Mesendoderm (in vitro differentiated cells): Measurements from ENCODE around the gene PLA2G2A.

Source experiments
- DNase-seq: peaks from one replicate; pipeline ENCODE4 v3.0.0; 2013
- H2AK5ac ChIP-seq: 2 replicates; pipeline ENCODE4 v1.6.1; 2013; ENCODE audit warnings: low read length, inconsistent platforms
- H2BK120ac ChIP-seq: 2 replicates; pipeline ENCODE4 v1.6.1; 2013; ENCODE audit warnings: low read depth, mild to moderate bottlenecking, low read length, moderate library complexity, mixed read lengths
- H2BK15ac ChIP-seq: replicated peaks from 2 replicates; pipeline ENCODE4 v1.6.1; 2013; ENCODE audit warnings: low read depth, mild to moderate bottlenecking, moderate library complexity
- H2BK5ac ChIP-seq: 2 replicates; pipeline ENCODE4 v1.6.1; 2013; ENCODE audit warnings: low read length, inconsistent platforms
- H3K18ac ChIP-seq: 2 replicates; pipeline ENCODE4 v1.6.1; 2013; ENCODE audit warnings: mild to moderate bottlenecking, low read length, mixed read lengths
- H3K23ac ChIP-seq: one replicate; pipeline ENCODE4 v1.6.1; 2013; ENCODE audit warnings: low read length
- H3K27ac ChIP-seq: 2 replicates; pipeline ENCODE4 v1.5.1; 2013; ENCODE audit warnings: low read depth, mild to moderate bottlenecking, inconsistent platforms, low read length, moderate library complexity
- H3K27me3 ChIP-seq: 2 replicates; pipeline ENCODE4 v1.6.1; 2013; ENCODE audit warnings: low read length, control low read depth, mild to moderate bottlenecking, inconsistent platforms; ENCODE audit not compliant: insufficient read depth, poor library complexity
- H3K36me3 ChIP-seq: 2 replicates; pipeline ENCODE4 v1.6.1; 2013; ENCODE audit warnings: low read length, inconsistent platforms; ENCODE audit not compliant: control insufficient read depth, insufficient read depth
- H3K4ac ChIP-seq: one replicate; pipeline ENCODE4 v1.6.1; 2013; ENCODE audit warnings: low read depth, mild to moderate bottlenecking, low read length, moderate library complexity
- H3K4me1 ChIP-seq: 2 replicates; pipeline ENCODE4 v1.6.1; 2013; ENCODE audit warnings: low read depth, low read length, inconsistent platforms; ENCODE audit not compliant: control insufficient read depth
- H3K4me2 ChIP-seq: 2 replicates; pipeline ENCODE4 v1.6.1; 2013; ENCODE audit warnings: low read length
- H3K4me3 ChIP-seq: 2 replicates; pipeline ENCODE4 v1.5.1; 2013; ENCODE audit warnings: mild to moderate bottlenecking, low read length
- H3K56ac ChIP-seq: one replicate; pipeline ENCODE4 v1.6.1; 2013; ENCODE audit warnings: low read length
- H3K79me1 ChIP-seq: 2 replicates; pipeline ENCODE4 v1.6.1; 2013; ENCODE audit warnings: low read length, inconsistent platforms
- H3K79me2 ChIP-seq: 2 replicates; pipeline ENCODE4 v1.6.1; 2013; ENCODE audit warnings: mild to moderate bottlenecking, low read length; ENCODE audit not compliant: control insufficient read depth, insufficient read depth
- H3K9ac ChIP-seq: 2 replicates; pipeline ENCODE4 v1.6.1; 2013; ENCODE audit warnings: low read length, inconsistent platforms
- H4K5ac ChIP-seq: one replicate; pipeline ENCODE4 v1.6.1; 2013; ENCODE audit warnings: low read length
- H4K8ac ChIP-seq: one replicate; pipeline ENCODE4 v1.6.1; 2013; ENCODE audit warnings: low read depth, mild to moderate bottlenecking, control low read depth, low read length, moderate library complexity
- whole genome bisulfite sequencing: extraction: QIAGEN DNeasy Blood & Tissue Kit; methylation state at CpG from one replicate; pipeline ENCODE4 v1.1.7; 2013; ENCODE audit warnings: low lambda C conversion rate, missing lambda C conversion rate; ENCODE audit not compliant: insufficient coverage; ENCODE audit errors: extremely low coverage; 5-methylcytosine and 5-hydroxymethylcytosine counted together

Gene PLA2G2A

GRCh38 chr1:19976317-19977003, 3.0 kb downstream of the PLA2G2A start:
- H3K4ac ChIP-seq = no peak overlapping the region
- DNase-seq = no peak
- no peak overlapping the region for H2BK120ac ChIP-seq
- no peak overlapping the region for H3K27ac ChIP-seq
- no peak overlapping the region for H3K56ac ChIP-seq
- no peak overlapping the region for H4K5ac ChIP-seq
- no peak overlapping the region for H3K9ac ChIP-seq
- H3K4me2 ChIP-seq = no peak overlapping the region
- no peaks in the 10 kb centered on the region for H3K79me2 ChIP-seq
- no peak overlapping the region for H2BK5ac ChIP-seq
- no peak overlapping the region for H2AK5ac ChIP-seq
- H4K8ac ChIP-seq = no peak overlapping the region
- H3K79me1 ChIP-seq = no peaks in the 10 kb centered on the region
- no peak overlapping the region for H2BK15ac ChIP-seq
- no peak overlapping the region for H3K4me3 ChIP-seq
- H3K18ac ChIP-seq = no peak overlapping the region
- WGBS = no CpG with 5 or more reads among the region's 7 CpGs
- no peaks in the 10 kb centered on the region for H3K27me3 ChIP-seq
- H3K23ac ChIP-seq = no peak overlapping the region
- H3K36me3 ChIP-seq = no peaks in the 10 kb centered on the region
- no peaks in the 10 kb centered on the region for H3K4me1 ChIP-seq

- Histone ChIP-seq H3K9ac (no peak overlapping the region), H3K27ac (no peak overlapping the region), H2BK15ac (no peak overlapping the region), H2BK120ac (no peak overlapping the region), H3K36me3 (no peaks in the 10 kb centered on the region), H3K4me2 (no peak overlapping the region), H3K4ac (no peak overlapping the region), H3K23ac (no peak overlapping the region), H3K79me2 (no peaks in the 10 kb centered on the region), H3K18ac (no peak overlapping the region), H4K8ac (no peak overlapping the region), H2BK5ac (no peak overlapping the region), H3K27me3 (no peaks in the 10 kb centered on the region), H2AK5ac (no peak overlapping the region), H3K79me1 (no peaks in the 10 kb centered on the region), H3K4me1 (no peaks in the 10 kb centered on the region), H3K4me3 (no peak overlapping the region), H3K56ac (no peak overlapping the region), H4K5ac (no peak overlapping the region)
- no CpG with 5 or more reads among the region's 6 CpGs for WGBS
- no peak for DNase-seq
Observed at GRCh38 chr1:19975423-19976193, 3.8 kb downstream of the PLA2G2A start.

GRCh38 chr1:19974822-19975416, 4.5 kb downstream of the PLA2G2A start:
- H4K8ac ChIP-seq = no peak overlapping the region
- H3K9ac ChIP-seq = no peak overlapping the region
- H3K56ac ChIP-seq = no peak overlapping the region
- H3K23ac ChIP-seq = no peak overlapping the region
- H2BK15ac ChIP-seq = no peak overlapping the region
- H3K79me1 ChIP-seq = no peaks in the 10 kb centered on the region
- no peak overlapping the region for H3K27ac ChIP-seq
- WGBS = no CpG with 5 or more reads among the region's 5 CpGs
- H3K4me3 ChIP-seq = no peak overlapping the region
- no peak overlapping the region for H3K18ac ChIP-seq
- H4K5ac ChIP-seq = no peak overlapping the region
- no peaks in the 10 kb centered on the region for H3K4me1 ChIP-seq
- no peak overlapping the region for H2BK120ac ChIP-seq
- H3K27me3 ChIP-seq = no peaks in the 10 kb centered on the region
- H3K4me2 ChIP-seq = no peak overlapping the region
- H2AK5ac ChIP-seq = no peak overlapping the region
- no peak overlapping the region for H3K4ac ChIP-seq
- no peaks in the 10 kb centered on the region for H3K79me2 ChIP-seq
- H2BK5ac ChIP-seq = no peak overlapping the region
- peak; percentile 92 for DNase-seq
- H3K36me3 ChIP-seq = no peaks in the 10 kb centered on the region

GRCh38 chr1:19973616-19974015, 5.8 kb downstream of the PLA2G2A start:
- no CpG with 5 or more reads among the region's 3 CpGs for whole genome bisulfite sequencing
- Histone ChIP-seq H3K79me2 (no peaks in the 10 kb centered on the region), H3K79me1 (no peaks in the 10 kb centered on the region), H3K18ac (no peak overlapping the region), H2BK5ac (no peak overlapping the region), H3K4ac (no peak overlapping the region), H3K27me3 (no peaks in the 10 kb centered on the region), H3K4me2 (no peak overlapping the region), H3K4me3 (no peak overlapping the region), H4K8ac (no peak overlapping the region), H3K9ac (no peak overlapping the region), H3K4me1 (no peaks in the 10 kb centered on the region), H3K23ac (no peak overlapping the region), H4K5ac (no peak overlapping the region), H2BK15ac (no peak overlapping the region), H3K56ac (no peak overlapping the region), H3K36me3 (no peaks in the 10 kb centered on the region), H2AK5ac (no peak overlapping the region), H2BK120ac (no peak overlapping the region), H3K27ac (no peak overlapping the region)
- no peak for DNase-seq

GRCh38 chr1:19971664-19972063, 7.8 kb downstream of the PLA2G2A start:
- Histone ChIP-seq H3K27me3 (no peaks in the 10 kb centered on the region), H2BK15ac (no peak overlapping the region), H4K8ac (no peak overlapping the region), H3K56ac (no peak overlapping the region), H3K79me1 (no peaks in the 10 kb centered on the region), H3K79me2 (no peaks in the 10 kb centered on the region), H3K4me3 (no peak overlapping the region), H2AK5ac (no peak overlapping the region), H2BK120ac (no peak overlapping the region), H3K18ac (no peak overlapping the region), H2BK5ac (no peak overlapping the region), H3K36me3 (no peaks in the 10 kb centered on the region), H4K5ac (no peak overlapping the region), H3K23ac (no peak overlapping the region), H3K4me2 (no peak overlapping the region), H3K4ac (no peak overlapping the region), H3K9ac (no peak overlapping the region), H3K27ac (no peak overlapping the region), H3K4me1 (no peaks in the 10 kb centered on the region)
- WGBS = no CpG with 5 or more reads among the region's 1 CpG
- no peak for DNase-seq
